ENCODE data around the gene NLRP1. TPM values are rescaled to one million over a fixed set of nuclear protein-coding genes. Genes with fewer than 3 reads are reported as not detected.

Gene NLRP1
- total RNA-seq, 4 donors from 2014 or later, result 13.8 to 78.3 (median 47.0) TPM

GRCh38 chr17:5615476-5615875, 31.2 kb upstream of the NLRP1 start:
- no peaks in the 10 kb centered on the region for H3K36me3 ChIP-seq
- no peaks in the 10 kb centered on the region for H3K9me3 ChIP-seq
- intact Hi-C loops (cut with DNase I; ENCODE audit: low total_unique reads), result no loop called here
- H3K4me1 ChIP-seq, result no peaks in the 10 kb centered on the region
- no peaks in the 10 kb centered on the region for H3K27me3 ChIP-seq
- no peak overlapping the region for H3K4me3 ChIP-seq
- no peak overlapping the region for H3K27ac ChIP-seq
- TF ChIP-seq CTCF (IDR thresholded peaks at IDR 0.05) (no peak), POLR2A (IDR thresholded peaks at IDR 0.05) (no peak)
- DNase-seq, result no peak

GRCh38 chr17:5610956-5611355, 26.6 kb upstream of the NLRP1 start:
- Histone ChIP-seq H3K27ac (no peak overlapping the region), H3K4me1 (no peaks in the 10 kb centered on the region), H3K36me3 (no peaks in the 10 kb centered on the region), H3K4me3 (no peak overlapping the region), H3K27me3 (no peaks in the 10 kb centered on the region), H3K9me3 (no peaks in the 10 kb centered on the region)
- intact Hi-C loops (cut with DNase I; ENCODE audit: low total_unique reads), result no loop called here
- DNase-seq, result no peak
- TF ChIP-seq POLR2A (IDR thresholded peaks at IDR 0.05) (no peak), CTCF (IDR thresholded peaks at IDR 0.05) (no peak)

GRCh38 chr17:5608399-5609112, 24.2 kb upstream of the NLRP1 start:
- Histone ChIP-seq H3K27ac (no peak overlapping the region), H3K4me3 (no peak overlapping the region), H3K36me3 (no peaks in the 10 kb centered on the region), H3K4me1 (no peaks in the 10 kb centered on the region), H3K9me3 (no peaks in the 10 kb centered on the region), H3K27me3 (no peaks in the 10 kb centered on the region)
- TF ChIP-seq POLR2A (IDR thresholded peaks at IDR 0.05), result no peak
- TF ChIP-seq CTCF (IDR thresholded peaks at IDR 0.05), result no peak
- intact Hi-C loops (cut with DNase I; ENCODE audit: low total_unique reads), result no loop called here
- no peak for DNase-seq

GRCh38 chr17:5607946-5608345, 23.6 kb upstream of the NLRP1 start:
- DNase-seq, result no peak
- Histone ChIP-seq H3K4me3 (no peak overlapping the region), H3K4me1 (no peaks in the 10 kb centered on the region), H3K9me3 (no peaks in the 10 kb centered on the region), H3K27me3 (no peaks in the 10 kb centered on the region), H3K36me3 (no peaks in the 10 kb centered on the region), H3K27ac (no peak overlapping the region)
- intact Hi-C loops (cut with DNase I; ENCODE audit: low total_unique reads), result no loop called here
- no peak for TF ChIP-seq POLR2A (IDR thresholded peaks at IDR 0.05)
- no peak for TF ChIP-seq CTCF (IDR thresholded peaks at IDR 0.05)

GRCh38 chr17:5605452-5605851, 21.1 kb upstream of the NLRP1 start:
- Histone ChIP-seq H3K27ac (no peak overlapping the region), H3K4me3 (no peak overlapping the region), H3K27me3 (peaks cover 0 to 5% of the 10 kb centered on the region in 2 donors), H3K4me1 (no peaks in the 10 kb centered on the region), H3K9me3 (no peaks in the 10 kb centered on the region), H3K36me3 (no peaks in the 10 kb centered on the region)
- DNase-seq, result no peak
- TF ChIP-seq POLR2A (IDR thresholded peaks at IDR 0.05), result no peak
- intact Hi-C loops (cut with DNase I; ENCODE audit: low total_unique reads), result no loop called here

Measured in uterus (tissue), 4 donors.